Neutrophil (primary cell): ENCODE results near the gene KRTAP27-1.

ENCODE experiments used
- H3K27ac ChIP-seq: fragments of 200-600 bp; sonication (generic); 2 replicates; pipeline ENCODE4 v1.5.1; 2016; ENCODE audit warnings: mild to moderate bottlenecking, moderate library complexity
- H3K27me3 ChIP-seq: fragments of 200-600 bp; sonication (generic); 2 replicates; pipeline ENCODE4 v1.6.0; 2016; ENCODE audit warnings: mild to moderate bottlenecking
- H3K36me3 ChIP-seq: fragments of 200-600 bp; sonication (generic); 2 replicates; pipeline ENCODE4 v1.5.1; 2017
- H3K4me1 ChIP-seq, 2 experiments: fragments of 200-600 bp in 1 of 2; sonication (generic) in 1 of 2; 1 replicate in 1 of 2; 2 replicates in 1 of 2; pipeline versions ENCODE4 v1.5.1 to v1.6.1; 2013 to 2016; ENCODE audit warnings: low read depth in 1 of 2, low read length in 1 of 2, mild to moderate bottlenecking in 1 of 2, moderate library complexity in 1 of 2; ENCODE audit not compliant: control insufficient read depth in 1 of 2, insufficient read depth in 1 of 2
- H3K4me3 ChIP-seq, 2 experiments: fragments of 200-600 bp in 1 of 2; sonication (generic) in 1 of 2; 1 replicate in 1 of 2; 2 replicates in 1 of 2; pipeline ENCODE4 v1.5.1; 2013 to 2016; ENCODE audit warnings: low read depth in 1 of 2, low read length in 1 of 2, mild to moderate bottlenecking in 1 of 2, moderate library complexity in 1 of 2
- H3K9me3 ChIP-seq: fragments of 200-600 bp; sonication (generic); 2 replicates; pipeline ENCODE4 v1.5.1; 2016
- TF ChIP-seq, protein P1 (sequence below): fragments of 200-600 bp; sonication (generic); IDR thresholded peaks from 2 replicates; pipeline ENCODE4 v1.5.1; 2016; ENCODE audit warnings: antibody characterized with exemption

The KRTAP27-1 gene, protein sequence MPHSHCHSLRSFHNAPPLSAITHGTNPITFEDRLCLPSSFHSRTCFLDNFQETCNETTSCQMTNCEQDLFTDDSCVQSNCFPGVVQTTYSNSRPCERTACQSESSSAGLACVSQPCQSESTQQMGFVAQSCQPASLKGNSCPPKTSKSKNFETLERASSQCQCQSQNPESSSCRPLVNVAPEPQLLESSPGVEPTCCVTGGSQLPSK

DNA sequence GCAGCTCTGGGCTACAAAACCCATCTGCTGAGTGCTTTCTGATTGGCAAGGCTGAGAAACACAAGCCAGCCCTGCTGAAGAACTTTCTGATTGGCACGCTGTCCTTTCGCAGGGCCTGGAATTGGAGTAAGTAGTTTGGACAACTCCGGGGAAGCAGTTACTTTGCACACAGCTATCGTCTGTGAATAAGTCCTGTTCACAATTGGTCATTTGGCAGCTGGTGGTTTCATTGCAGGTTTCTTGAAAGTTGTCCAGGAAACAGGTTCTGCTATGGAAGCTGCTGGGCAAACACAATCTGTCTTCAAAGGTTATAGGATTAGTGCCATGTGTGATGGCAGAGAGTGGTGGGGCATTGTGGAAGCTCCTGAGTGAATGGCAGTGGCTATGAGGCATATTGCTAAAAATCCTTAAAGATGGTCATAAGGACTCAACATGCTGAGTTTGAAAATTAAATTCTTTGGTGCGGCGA, at the start of gene KRTAP27-1:
KRTAP27-1 (minus strand) TSS at position 419 of the 469 bp plus-strand sequence; CDS start at position 393, 26 bp downstream.
- Histone ChIP-seq H3K27me3 (no peaks in the 10 kb centered on the region), H3K36me3 (no peaks in the 10 kb centered on the region), H3K4me1 (no peaks in the 10 kb centered on the region), H3K9me3 (no peaks in the 10 kb centered on the region), H3K27ac (no peak within 1 kb of the TSS), H3K4me3 (no peak within 1 kb of the TSS)
- TF ChIP-seq, protein P1, sequence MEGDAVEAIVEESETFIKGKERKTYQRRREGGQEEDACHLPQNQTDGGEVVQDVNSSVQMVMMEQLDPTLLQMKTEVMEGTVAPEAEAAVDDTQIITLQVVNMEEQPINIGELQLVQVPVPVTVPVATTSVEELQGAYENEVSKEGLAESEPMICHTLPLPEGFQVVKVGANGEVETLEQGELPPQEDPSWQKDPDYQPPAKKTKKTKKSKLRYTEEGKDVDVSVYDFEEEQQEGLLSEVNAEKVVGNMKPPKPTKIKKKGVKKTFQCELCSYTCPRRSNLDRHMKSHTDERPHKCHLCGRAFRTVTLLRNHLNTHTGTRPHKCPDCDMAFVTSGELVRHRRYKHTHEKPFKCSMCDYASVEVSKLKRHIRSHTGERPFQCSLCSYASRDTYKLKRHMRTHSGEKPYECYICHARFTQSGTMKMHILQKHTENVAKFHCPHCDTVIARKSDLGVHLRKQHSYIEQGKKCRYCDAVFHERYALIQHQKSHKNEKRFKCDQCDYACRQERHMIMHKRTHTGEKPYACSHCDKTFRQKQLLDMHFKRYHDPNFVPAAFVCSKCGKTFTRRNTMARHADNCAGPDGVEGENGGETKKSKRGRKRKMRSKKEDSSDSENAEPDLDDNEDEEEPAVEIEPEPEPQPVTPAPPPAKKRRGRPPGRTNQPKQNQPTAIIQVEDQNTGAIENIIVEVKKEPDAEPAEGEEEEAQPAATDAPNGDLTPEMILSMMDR = no peak

DNA sequence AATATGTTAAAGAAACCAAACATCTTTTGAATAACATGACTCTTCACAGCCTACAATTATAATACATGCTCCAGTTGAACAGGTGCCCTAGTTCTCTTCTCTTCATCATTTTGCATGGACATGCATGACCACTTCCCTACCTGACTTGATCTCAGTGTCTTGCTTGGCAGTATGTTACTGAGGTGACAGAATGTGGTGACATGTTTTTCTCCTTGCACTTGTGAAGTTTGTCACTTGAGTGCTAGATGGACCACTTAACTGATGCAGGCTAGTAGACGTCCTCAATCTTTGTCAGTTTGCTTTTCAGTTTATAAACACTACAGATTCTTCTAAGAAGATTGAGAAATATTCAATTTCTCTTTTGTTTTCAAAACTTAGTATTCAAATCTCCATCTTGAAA, 44.7 kb upstream of the KRTAP27-1 start:
- Histone ChIP-seq H3K27ac (no peak overlapping the region), H3K4me3 (no peak overlapping the region)
- TF ChIP-seq, protein P1 = no peak

DNA sequence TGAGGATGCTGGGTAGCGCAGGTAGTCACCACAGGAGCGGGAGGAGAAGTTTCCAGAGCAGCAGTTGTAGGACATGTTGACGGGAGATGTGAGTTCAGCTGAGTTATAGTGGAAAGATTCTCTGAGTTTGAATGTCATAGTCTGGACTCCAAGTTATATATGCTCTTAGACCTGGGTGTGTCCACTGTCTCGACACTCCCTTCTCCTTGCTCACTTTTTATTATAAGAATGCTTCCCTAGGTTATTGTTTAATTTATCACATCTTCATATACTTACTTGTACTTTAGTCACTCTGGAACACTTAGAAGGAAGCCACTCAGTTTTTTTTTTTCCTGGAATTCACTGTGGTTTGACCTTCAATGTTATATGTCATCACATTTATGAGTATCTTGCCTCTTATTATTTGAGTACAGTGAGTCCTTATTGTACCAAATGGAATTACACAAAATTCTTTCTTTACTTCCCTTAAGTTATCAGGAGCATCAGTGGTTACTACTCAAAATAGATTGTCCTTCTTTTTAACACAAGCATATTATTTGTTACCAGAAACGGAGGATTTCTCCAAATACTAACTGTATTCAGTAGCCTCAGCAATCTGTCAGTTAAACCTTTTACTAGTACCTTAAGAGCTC, 34.8 kb upstream of the KRTAP27-1 start, which contains the start of gene KRTAP13-2:
KRTAP13-2 (minus strand) TSS at position 133 of the 632 bp plus-strand sequence; CDS start at position 75, 58 bp downstream.
- no peaks in the 10 kb centered on the region for H3K36me3 ChIP-seq
- TF ChIP-seq, protein P1 = no peak
- H3K27ac ChIP-seq = no peak within 1 kb of the TSS
- no peaks in the 10 kb centered on the region for H3K9me3 ChIP-seq
- no peaks in the 10 kb centered on the region for H3K4me1 ChIP-seq
- H3K27me3 ChIP-seq = no peaks in the 10 kb centered on the region
- no peak within 1 kb of the TSS for H3K4me3 ChIP-seq

More for the DNA sequence above, 44.7 kb upstream of the KRTAP27-1 start:
- no peaks in the 10 kb centered on the region for H3K27me3 ChIP-seq
- H3K9me3 ChIP-seq = no peaks in the 10 kb centered on the region
- H3K4me1 ChIP-seq = no peaks in the 10 kb centered on the region
- no peaks in the 10 kb centered on the region for H3K36me3 ChIP-seq

DNA sequence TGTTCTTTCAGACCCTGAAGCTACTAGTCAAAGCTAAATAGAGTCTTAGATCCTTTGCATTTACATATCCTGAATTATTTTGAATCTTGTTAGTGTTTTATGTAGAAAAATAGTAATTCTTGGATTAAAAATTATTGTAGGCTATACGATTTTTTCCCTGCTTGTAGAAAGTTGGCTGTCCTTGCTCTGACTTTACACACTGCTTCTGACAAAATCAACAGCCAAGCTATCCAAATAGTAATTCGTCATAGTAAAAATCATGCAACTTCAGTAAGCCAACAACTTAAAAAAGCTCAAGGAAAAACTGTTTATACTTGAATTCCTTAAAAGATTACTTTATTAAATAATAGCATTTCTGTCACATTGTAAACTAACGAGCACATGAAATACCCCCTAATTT, 18.4 kb upstream of the KRTAP27-1 start:
- H3K36me3 ChIP-seq = no peaks in the 10 kb centered on the region
- TF ChIP-seq, protein P1 = no peak
- H3K4me3 ChIP-seq = no peak overlapping the region
- no peaks in the 10 kb centered on the region for H3K27me3 ChIP-seq
- no peaks in the 10 kb centered on the region for H3K4me1 ChIP-seq
- H3K27ac ChIP-seq = no peak overlapping the region
- H3K9me3 ChIP-seq = no peaks in the 10 kb centered on the region

DNA sequence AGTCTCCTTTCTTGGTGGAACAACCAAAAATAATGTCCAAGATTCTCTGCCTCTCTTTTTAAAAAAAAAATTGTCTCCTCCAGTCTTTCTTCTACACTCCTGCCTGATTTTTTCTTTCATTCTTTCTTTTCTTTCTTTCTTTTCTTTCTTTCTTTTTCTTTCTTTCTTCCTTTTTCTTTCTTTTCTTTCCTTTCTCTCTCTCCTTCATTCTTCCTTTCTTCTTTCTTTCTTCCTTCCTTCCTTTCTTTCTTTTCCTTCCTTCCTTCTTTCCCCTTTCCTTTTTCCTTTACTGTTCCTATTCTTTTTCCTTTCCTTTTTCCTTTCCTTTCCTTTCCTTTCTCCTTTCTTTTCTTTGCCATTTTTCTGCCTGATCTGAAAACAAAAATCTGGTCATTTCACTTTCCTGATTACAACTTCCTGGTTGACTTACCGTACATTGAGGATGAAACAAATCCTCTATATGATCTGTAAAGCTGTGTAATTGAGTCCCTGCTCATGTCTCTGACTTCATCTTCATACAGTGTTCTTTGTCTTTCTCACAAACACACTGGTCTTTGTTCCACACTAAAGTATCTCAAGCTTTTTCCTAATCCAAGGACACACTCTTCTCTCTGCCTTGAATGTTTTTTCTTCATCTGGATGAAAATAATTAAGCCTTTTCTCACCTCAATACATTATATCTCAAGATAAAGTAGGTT, 17.0 kb upstream of the KRTAP27-1 start:
- TF ChIP-seq, protein P1 = no peak
- no peaks in the 10 kb centered on the region for H3K4me1 ChIP-seq
- H3K36me3 ChIP-seq = no peaks in the 10 kb centered on the region
- H3K9me3 ChIP-seq = no peaks in the 10 kb centered on the region
- H3K27ac ChIP-seq = no peak overlapping the region
- no peaks in the 10 kb centered on the region for H3K27me3 ChIP-seq
- H3K4me3 ChIP-seq = no peak overlapping the region
